ENCODE results near the gene PCGF5.
"Not testable (repeated sequence)": the region's sequence is repeated elsewhere in the genome, so short reads cannot be mapped to it uniquely, and the experiment has no call there.

PCGF5 gene

GRCh38 chr10:91210435-91210834 is 10.0 kb upstream of the PCGF5 start:
- DNase-seq: no peak

GRCh38 chr10:91211675-91212074 is 8.8 kb upstream of the PCGF5 start:
- DNase-seq: no peak

- DNase-seq: no peak
These were observed 5.6 kb upstream of the PCGF5 start for GRCh38 chr10:91214911-91215310.

- no peak for DNase-seq
These were observed 5.1 kb upstream of the PCGF5 start for GRCh38 chr10:91215384-91215783.

GRCh38 chr10:91219371-91220193 is 881 bp upstream of the PCGF5 start:
- no peak for DNase-seq

- DNase-seq: no peak
These were observed 652 bp downstream of the PCGF5 start for GRCh38 chr10:91220954-91221675.

GRCh38 chr10:91226093-91226492 is 5.6 kb downstream of the PCGF5 start:
- DNase-seq: no peak

GRCh38 chr10:91227576-91227975 is 7.1 kb downstream of the PCGF5 start:
- no peak for DNase-seq

GRCh38 chr10:91229683-91230082 is 9.2 kb downstream of the PCGF5 start:
- DNase-seq: no peak

GRCh38 chr10:91238191-91238590 is 17.7 kb downstream of the PCGF5 start:
- no peak for DNase-seq

- DNase-seq: no peak
These were observed 19.3 kb downstream of the PCGF5 start for GRCh38 chr10:91239789-91240188.

GRCh38 chr10:91242940-91243339 is 22.5 kb downstream of the PCGF5 start:
- no peak for DNase-seq

GRCh38 chr10:91247360-91248111 is 27.1 kb downstream of the PCGF5 start:
- DNase-seq: no peak

- no peak for DNase-seq
These were observed 29.2 kb downstream of the PCGF5 start for GRCh38 chr10:91249700-91250099.

- DNase-seq: no peak
These were observed 29.9 kb downstream of the PCGF5 start for GRCh38 chr10:91250341-91250740.

- peak; percentile 58 for DNase-seq
These were observed 31.1 kb downstream of the PCGF5 start for GRCh38 chr10:91251430-91252056.

- DNase-seq: no peak
These were observed 32.8 kb downstream of the PCGF5 start for GRCh38 chr10:91253300-91253699.

- no peak for DNase-seq
These were observed 36.8 kb downstream of the PCGF5 start for GRCh38 chr10:91257310-91257709.

- DNase-seq: not testable (repeated sequence)
These were observed 40.0 kb downstream of the PCGF5 start for GRCh38 chr10:91260417-91260816.

GRCh38 chr10:91271886-91272285 is 51.4 kb downstream of the PCGF5 start:
- DNase-seq: no peak

GRCh38 chr10:91284486-91285090 is 64.1 kb downstream of the PCGF5 start:
- DNase-seq: no peak

- DNase-seq: no peak
These were observed 66.1 kb downstream of the PCGF5 start for GRCh38 chr10:91286572-91286971.

GRCh38 chr10:91287276-91287675 is 66.8 kb downstream of the PCGF5 start:
- no peak for DNase-seq
